Peyer's patch (tissue), 4 donors: ENCODE results near the gene RPL18. TPM values are rescaled to one million over a fixed set of nuclear protein-coding genes. Genes with fewer than 3 reads are reported as not detected.

Experiments
- DNase-seq, 3 donors: peaks; one replicate each; pipeline ENCODE4 v3.0.0-alpha.2; 2017 to 2019
- H3K27ac ChIP-seq, 4 donors: fragments of 200-600 bp; sonication (generic); one replicate each; pipeline ENCODE4 v1.5.1; 2016 to 2019
- H3K27me3 ChIP-seq, 2 donors: fragments of 200-600 bp; sonication (generic); one replicate each; pipeline ENCODE4 v1.5.1; 2019
- H3K36me3 ChIP-seq, 3 donors: fragments of 200-600 bp; sonication (generic); one replicate each; pipeline ENCODE4 v1.5.1; 2016 to 2019
- H3K4me1 ChIP-seq, 4 donors: fragments of 200-600 bp; sonication (generic); one replicate each; pipeline ENCODE4 v1.5.1; 2016 to 2019
- H3K4me3 ChIP-seq, 4 donors: fragments of 200-600 bp; sonication (generic); 1 replicate in 3 of 4; 2 replicates in 1 of 4; pipeline ENCODE4 v1.5.1; 2016 to 2019; ENCODE audit warnings: mild to moderate bottlenecking in 1 of 4
- H3K9me3 ChIP-seq, 4 donors: fragments of 200-600 bp; sonication (generic); one replicate each; pipeline ENCODE4 v1.5.1; 2016 to 2019; ENCODE audit warnings: mild to moderate bottlenecking in 1 of 4
- CTCF ChIP-seq, 6 experiments: fragments of 450-650 bp in 4 of 6; fragments of 200-600 bp in 2 of 6; sonication (generic) in 1 of 6; IDR thresholded peaks; one replicate each; pipeline ENCODE4 v1.5.1; 2017 to 2019; ENCODE audit warnings: antibody characterized with exemption in 6 of 6, mild to moderate bottlenecking in 3 of 6, moderate library complexity in 1 of 6
- POLR2A ChIP-seq, 2 donors: fragments of 450-650 bp; IDR thresholded peaks; one replicate each; pipeline ENCODE4 v1.5.1; 2017; ENCODE audit warnings: antibody characterized with exemption in 2 of 2, mild to moderate bottlenecking in 2 of 2, moderate library complexity in 2 of 2
- total RNA-seq, 4 donors: library from RNA; depleted of rRNA; stranded (reverse); fragments of >200 nt; gene quantifications; one replicate each; pipeline ENCODE4 v1.1.0, GENCODE V29; 2016

The RPL18 gene
- total RNA-seq, 4 donors from 2014 or later = 1,077 to 1,595 (median 1,505) TPM

GRCh38 chr19:48616491-48617056 is 2.4 kb downstream of the RPL18 start:
- Histone ChIP-seq H3K27ac (peak overlapping the region; percentile 31 to 97 (median 92)), H3K4me1 (peaks cover 4 to 37% (median 15%) of the 10 kb centered on the region in 4 donors), H3K4me3 (peak overlapping the region in 2 of 4 donors; percentile 62 to 93), H3K36me3 (peaks cover 0 to 30% (median 0%) of the 10 kb centered on the region in 3 donors), H3K27me3 (no peaks in the 10 kb centered on the region), H3K9me3 (no peaks in the 10 kb centered on the region)
- no peak for DNase-seq
- no peak for TF ChIP-seq CTCF (IDR thresholded peaks at IDR 0.05)
- TF ChIP-seq POLR2A (IDR thresholded peaks at IDR 0.05) = no peak

GRCh38 chr19:48616041-48616436 is 2.9 kb downstream of the RPL18 start:
- peaks cover 0 to 30% (median 0%) of the 10 kb centered on the region in 3 donors for H3K36me3 ChIP-seq
- DNase-seq = no peak
- H3K27me3 ChIP-seq = no peaks in the 10 kb centered on the region
- H3K4me1 ChIP-seq = peaks cover 4 to 37% (median 15%) of the 10 kb centered on the region in 4 donors
- H3K9me3 ChIP-seq = no peaks in the 10 kb centered on the region
- no peak for TF ChIP-seq CTCF (IDR thresholded peaks at IDR 0.05)
- no peak for TF ChIP-seq POLR2A (IDR thresholded peaks at IDR 0.05)
- H3K27ac ChIP-seq = peak overlapping the region in 3 of 4 donors; percentile 88 to 97 (median 96)
- H3K4me3 ChIP-seq = peak overlapping the region in 1 of 4 donors; percentile 62

- no peaks in the 10 kb centered on the region for H3K27me3 ChIP-seq
- H3K9me3 ChIP-seq = no peaks in the 10 kb centered on the region
- TF ChIP-seq CTCF (IDR thresholded peaks at IDR 0.05) (no peak), POLR2A (IDR thresholded peaks at IDR 0.05) (no peak)
- peak overlapping the region; percentile 10 to 97 (median 92) for H3K27ac ChIP-seq
- H3K4me3 ChIP-seq = peak overlapping the region in 2 of 4 donors; percentile 17 to 62
- H3K4me1 ChIP-seq = peaks cover 4 to 37% (median 15%) of the 10 kb centered on the region in 4 donors
- peak in 1 of 3 donors; percentile 58 for DNase-seq
- H3K36me3 ChIP-seq = peaks cover 0 to 30% (median 0%) of the 10 kb centered on the region in 3 donors
Observed at GRCh38 chr19:48615231-48616040, 3.5 kb downstream of the RPL18 start.

- H3K4me3 ChIP-seq = peak within 1 kb of the TSS in 3 of 4 donors; percentile 30 to 62 (median 56)
- DNase-seq = peak in 2 of 3 donors; percentile 95 to 97
- no peaks in the 10 kb centered on the region for H3K9me3 ChIP-seq
- peaks cover 4 to 30% (median 11%) of the 10 kb centered on the region in 4 donors for H3K4me1 ChIP-seq
- TF ChIP-seq CTCF (IDR thresholded peaks at IDR 0.05) (peak in 3 of 6 experiments; percentile 41 to 61 (median 50)), POLR2A (IDR thresholded peaks at IDR 0.05) (peak; percentile 85 to 93)
- H3K27ac ChIP-seq = peak within 1 kb of the TSS; percentile 10 to 97 (median 92)
- H3K27me3 ChIP-seq = no peaks in the 10 kb centered on the region
- H3K36me3 ChIP-seq = peaks cover 0 to 34% (median 0%) of the 10 kb centered on the region in 3 donors
Observed at GRCh38 chr19:48614436-48615230, 4.3 kb downstream of the RPL18 start, which contains the start of gene FAM83E. TSS of gene FAM83E (minus strand) at chr19:48615076. CDS start at chr19:48613372, 1,704 bp downstream.

- Histone ChIP-seq H3K4me3 (peak overlapping the region in 3 of 4 donors; percentile 30 to 62 (median 56)), H3K27ac (peak overlapping the region in 3 of 4 donors; percentile 88 to 97 (median 96)), H3K4me1 (peaks cover 4 to 29% (median 11%) of the 10 kb centered on the region in 4 donors), H3K9me3 (no peaks in the 10 kb centered on the region), H3K27me3 (no peaks in the 10 kb centered on the region), H3K36me3 (peaks cover 0 to 37% (median 0%) of the 10 kb centered on the region in 3 donors)
- no peak for TF ChIP-seq POLR2A (IDR thresholded peaks at IDR 0.05)
- no peak for TF ChIP-seq CTCF (IDR thresholded peaks at IDR 0.05)
- peak in 1 of 3 donors; percentile 65 for DNase-seq
Observed at GRCh38 chr19:48613852-48614435, 5.0 kb downstream of the RPL18 start.
